HG02759 (cell line): ENCODE measurements around the gene DENND1A.
"Not testable (repeated sequence)": the region's sequence is repeated elsewhere in the genome, so short reads cannot be mapped to it uniquely, and the experiment has no call there.

Experiments
- ATAC-seq: cut with Tn5 transposase; IDR thresholded peaks from one replicate; pipeline ENCODE4 v1.9.1; 2021; ENCODE audit warnings: mild to moderate bottlenecking, moderate library complexity; ENCODE audit not compliant: unreplicated experiment

Gene DENND1A

GRCh38 chr9:123925161-123925560 is 4.8 kb downstream of the DENND1A start:
- no peak for ATAC-seq

DNA sequence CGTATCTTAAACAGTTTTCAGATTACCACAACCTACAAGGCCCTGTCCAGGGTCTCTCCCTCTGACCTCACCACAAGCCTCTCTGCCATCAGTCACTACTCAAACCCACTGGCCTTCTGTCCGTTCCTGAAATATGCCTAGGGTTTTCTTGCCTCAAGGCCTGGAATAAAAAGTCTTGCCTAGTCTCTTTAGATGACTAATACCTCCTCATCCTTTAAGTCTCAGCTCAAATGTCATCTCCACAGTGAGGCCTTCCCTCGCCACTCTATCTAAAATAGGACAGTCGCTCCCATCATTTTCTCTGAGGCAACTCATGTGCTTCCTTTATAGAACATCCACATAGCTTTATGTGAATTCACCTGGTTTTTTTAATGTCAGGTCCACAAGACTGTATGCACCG is 5.2 kb downstream of the DENND1A start:
- no peak for ATAC-seq

DNA sequence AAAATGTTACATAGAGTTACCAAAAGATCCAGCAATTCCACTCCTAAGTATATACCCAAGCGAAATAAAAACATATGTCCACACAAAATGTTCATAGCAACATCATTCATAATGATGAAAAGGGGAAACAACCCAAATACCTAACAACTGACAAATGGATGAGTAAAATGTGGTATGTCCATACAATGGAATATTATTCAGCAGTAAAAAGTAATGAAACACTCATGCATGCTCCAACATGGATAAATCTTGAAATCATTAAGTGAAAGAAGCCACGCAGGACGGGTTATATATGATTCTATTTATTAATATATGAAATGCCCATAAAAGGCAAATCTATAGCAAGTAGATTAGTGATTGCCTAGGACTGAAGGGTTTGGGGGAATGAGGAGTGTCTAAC is 6.0 kb downstream of the DENND1A start:
- ATAC-seq = no peak

GRCh38 chr9:123923377-123923776 is 6.5 kb downstream of the DENND1A start:
- no peak for ATAC-seq

DNA sequence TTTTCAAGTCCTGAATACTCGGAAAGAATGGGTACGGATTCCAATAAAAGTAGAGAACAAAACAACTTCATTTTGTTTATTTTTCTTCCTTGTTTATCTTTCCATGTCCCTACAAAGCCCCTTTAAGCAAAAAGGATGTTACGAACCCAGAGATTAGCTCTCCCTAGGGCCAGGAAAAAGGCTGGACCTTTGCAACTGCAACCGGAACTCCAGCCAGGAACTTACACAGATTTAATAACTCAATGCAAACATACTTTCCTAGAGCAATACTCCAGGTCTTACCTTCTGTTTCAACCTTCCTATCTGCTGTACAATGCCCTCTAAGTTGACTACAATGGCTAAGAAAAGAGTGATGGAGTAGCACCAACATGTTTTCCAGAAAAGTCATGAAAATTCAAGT is 7.0 kb downstream of the DENND1A start:
- ATAC-seq = no peak

- ATAC-seq = no peak
These were observed 7.5 kb downstream of the DENND1A start for GRCh38 chr9:123922431-123922830.

- ATAC-seq = no peak
These were observed 15.3 kb downstream of the DENND1A start for GRCh38 chr9:123914517-123915196.

DNA sequence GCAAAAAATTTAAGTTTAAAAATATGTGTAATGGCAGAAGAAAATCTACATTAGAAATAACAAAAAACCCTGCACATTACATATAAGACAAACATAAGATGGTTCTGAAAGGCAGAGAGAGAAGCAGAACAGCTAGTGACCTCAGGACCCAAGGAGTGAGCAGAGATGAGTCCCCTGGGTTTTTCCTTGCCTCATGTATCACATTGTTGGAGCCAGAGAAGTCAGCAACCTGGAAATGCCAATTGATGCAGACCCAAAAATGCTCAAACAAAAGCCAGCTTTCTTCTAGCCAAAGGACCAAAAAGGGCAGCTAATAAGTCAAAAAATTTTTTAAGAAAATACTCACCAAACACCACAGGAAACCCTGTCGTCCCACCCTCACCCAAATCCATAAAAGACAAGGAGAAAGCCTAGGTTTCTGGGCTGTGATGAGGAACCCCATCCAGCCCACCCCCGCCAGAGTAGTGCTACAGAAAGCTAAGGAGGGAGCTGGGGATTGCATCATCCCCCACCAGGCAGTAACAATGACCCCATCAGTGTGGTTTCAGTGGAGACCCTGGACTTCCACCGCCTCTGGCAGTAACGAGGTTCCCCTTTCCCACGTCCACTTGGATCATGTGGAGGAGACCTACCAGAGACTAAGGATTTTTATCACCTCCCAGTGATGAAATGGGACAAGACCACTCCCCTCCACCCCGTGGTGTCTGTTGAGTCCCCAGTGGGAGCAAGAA is 17.6 kb downstream of the DENND1A start:
- no peak for ATAC-seq

DNA sequence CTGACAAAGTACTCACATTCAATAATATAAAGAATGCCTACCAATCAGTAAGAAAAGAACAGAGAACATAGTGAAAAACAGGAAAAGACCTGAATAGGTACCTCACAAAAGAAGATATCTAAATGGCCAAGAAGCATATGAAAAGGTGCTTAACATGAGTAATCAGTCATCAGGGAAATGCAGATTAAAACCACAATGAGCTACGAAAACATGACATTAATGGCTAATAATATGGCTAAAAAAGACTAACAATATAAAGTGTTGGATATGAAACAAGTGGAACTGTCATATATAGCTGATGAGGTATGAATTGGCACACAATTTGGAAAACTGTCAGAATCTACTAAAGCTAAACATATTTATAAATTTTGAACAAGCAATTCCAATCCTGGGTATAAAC is 18.9 kb downstream of the DENND1A start:
- no peak for ATAC-seq

DNA sequence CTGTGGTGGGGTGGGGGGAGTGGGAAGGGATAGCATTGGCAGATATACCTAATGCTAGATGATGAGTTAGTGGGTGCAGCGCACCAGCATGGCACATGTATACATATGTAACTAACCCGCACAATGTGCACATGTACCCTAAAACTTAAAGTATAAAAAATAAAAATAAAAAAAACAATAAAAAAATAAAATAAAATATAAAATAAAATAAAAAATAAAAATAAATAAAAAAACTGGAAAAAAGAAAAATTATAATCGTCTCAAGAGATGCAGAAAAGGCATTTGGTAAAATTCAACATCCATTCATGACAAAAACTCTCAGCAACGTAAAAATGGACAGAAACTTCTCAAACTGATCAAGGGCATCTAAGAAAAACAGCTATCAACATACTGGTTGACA is 20.7 kb downstream of the DENND1A start:
- not testable (repeated sequence) for ATAC-seq

GRCh38 chr9:123903550-123903949 is 26.4 kb downstream of the DENND1A start:
- ATAC-seq = not testable (repeated sequence)

DNA sequence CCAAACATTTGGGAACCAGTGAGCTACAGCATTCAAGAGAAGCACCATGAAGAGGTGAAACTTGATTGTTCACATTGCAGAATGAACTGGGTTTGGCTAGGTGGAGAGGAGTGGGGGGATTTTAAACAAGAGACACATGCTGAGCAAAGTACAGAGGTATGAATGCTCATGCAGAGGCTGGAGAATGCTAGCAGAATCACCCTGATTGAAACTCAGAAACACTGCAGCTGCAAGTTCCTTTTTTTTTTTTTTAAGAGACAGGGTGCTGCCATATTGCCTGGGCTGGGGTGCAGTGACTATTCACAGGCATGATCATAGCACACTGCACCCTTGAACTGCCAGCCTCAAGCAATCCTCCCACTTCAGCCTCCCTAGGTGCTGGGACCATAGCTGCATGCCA is 35.1 kb downstream of the DENND1A start:
- ATAC-seq = no peak

DNA sequence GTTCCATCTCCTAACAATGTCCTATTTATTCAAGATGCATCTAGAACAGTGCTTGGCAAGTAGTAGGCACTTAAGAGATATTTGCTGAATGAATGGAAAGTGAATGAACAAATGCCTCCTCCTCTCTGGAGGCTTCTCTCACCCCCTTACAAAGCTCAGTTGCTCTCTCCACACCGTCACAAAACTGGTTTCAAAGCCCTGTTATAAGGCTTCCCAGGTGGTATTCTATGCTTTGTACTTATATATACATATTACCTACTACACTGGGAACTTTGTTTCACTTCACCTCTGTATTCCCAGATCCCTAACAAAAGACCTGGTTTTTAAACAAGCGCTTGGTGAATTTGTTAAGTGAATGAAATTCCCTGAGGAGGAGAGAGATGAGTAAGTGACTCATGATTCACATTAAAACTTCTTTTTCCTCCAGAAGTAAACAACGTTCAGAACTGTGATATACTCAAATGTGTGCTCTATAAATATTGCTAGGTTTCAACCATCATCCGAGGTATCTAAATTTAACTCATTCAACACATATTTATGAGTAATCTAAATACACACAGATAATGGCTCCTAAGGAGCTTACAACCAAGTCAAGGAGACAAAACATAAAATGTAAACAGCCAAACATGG is 36.0 kb downstream of the DENND1A start:
- ATAC-seq = no peak

- no peak for ATAC-seq
These were observed 36.8 kb downstream of the DENND1A start for GRCh38 chr9:123893115-123893514.

DNA sequence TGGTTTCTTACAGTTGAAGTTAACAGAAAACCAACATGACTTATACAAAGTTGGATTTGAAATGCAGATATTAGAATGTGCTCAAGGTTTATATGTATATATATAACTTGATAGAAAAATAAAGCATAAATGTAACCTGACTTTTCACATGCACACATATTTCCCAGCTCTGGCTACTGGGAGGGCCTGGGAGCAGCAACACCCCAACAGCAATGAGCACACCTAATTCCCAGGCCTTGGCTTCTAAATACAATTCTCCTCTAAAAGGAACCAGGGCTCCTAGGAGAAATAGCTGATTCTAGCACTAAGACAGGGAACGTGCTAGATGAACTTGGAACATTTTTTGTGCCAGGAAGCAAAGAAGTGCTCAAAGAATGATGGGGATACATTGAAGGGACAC is 42.1 kb downstream of the DENND1A start:
- no peak for ATAC-seq

DNA sequence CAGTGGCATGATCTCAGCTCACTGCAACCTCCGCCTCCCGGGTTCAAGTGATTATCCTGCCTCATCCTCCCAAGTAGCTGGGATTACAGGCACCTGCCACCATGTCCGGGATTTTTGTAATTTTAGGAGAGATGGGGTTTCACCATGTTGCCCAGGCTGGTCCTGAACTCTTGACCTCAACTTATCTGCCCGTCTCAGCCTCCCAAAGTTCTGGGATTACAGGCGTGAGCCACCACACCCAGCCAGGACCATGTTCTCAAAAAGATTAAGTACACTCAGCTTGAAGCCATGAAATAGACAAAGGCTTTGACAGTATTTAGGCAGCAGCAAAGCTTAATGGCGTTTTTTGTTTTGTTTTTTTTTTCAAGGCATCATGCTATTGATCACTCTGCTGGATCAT is 44.1 kb downstream of the DENND1A start:
- ATAC-seq = not testable (repeated sequence)

GRCh38 chr9:123883634-123884033 is 46.3 kb downstream of the DENND1A start:
- no peak for ATAC-seq

GRCh38 chr9:123881604-123882003 is 48.3 kb downstream of the DENND1A start:
- ATAC-seq = no peak

DNA sequence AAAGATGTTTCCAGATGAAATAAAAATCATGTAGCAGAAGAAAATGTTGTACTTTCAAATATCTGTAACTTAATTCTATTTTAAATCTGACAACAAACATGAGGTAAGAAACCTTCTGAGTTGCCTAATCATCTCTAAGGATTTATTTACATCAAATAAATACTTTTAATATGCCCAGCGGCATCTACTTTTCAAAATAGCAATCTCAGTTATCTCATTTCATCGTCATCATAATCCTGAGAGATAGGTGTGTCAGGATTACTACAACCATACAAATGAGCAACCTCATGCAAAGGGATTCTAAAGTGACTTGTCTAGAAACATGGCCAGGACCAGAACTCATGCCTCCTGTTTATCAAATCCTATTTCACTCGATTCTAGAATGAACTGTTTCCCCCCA is 49.5 kb downstream of the DENND1A start:
- no peak for ATAC-seq

DNA sequence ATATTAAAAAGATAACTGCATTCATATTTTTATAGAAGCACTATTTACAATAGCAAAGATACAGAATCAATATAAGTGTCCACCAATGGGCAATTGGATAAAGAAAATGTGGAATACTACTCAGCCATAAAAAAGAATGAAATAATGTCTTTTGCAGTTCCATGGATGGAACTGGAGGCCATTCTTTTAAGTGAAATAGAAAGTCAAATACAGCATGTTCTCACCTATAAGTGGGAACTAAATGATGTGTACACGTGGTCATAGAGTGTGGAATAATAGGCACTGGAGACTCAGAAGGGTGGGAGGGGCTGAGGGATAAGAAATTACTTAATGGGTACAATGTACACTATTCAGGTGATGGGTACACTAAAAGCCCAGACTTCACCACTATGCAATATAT is 53.2 kb downstream of the DENND1A start:
- ATAC-seq = no peak

- no peak for ATAC-seq
These were observed 57.2 kb downstream of the DENND1A start for GRCh38 chr9:123872710-123873109.

DNA sequence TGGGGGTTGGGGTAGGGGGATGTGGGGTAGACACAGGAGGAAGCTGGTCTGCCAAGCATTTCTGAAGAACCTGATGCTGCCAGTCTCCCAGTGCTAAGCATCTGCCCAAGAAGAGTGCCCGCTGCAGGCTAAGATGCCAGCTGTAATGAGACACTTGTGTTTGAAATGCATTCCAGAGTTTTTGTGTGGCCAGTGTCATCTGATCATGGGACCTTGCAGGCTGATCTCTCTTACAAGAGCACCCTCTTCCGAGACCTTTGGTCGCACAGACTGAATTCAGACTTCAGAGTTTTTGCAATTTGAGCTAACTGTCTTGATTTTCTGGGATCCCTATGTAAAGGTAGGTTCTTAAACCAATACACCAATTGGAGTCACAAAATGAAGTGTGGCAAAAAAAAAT is 58.1 kb downstream of the DENND1A start:
- no peak for ATAC-seq
